Measurements from ENCODE around the gene USP21.
"Not testable (repeated sequence)": the region's sequence is repeated elsewhere in the genome, so short reads cannot be mapped to it uniquely, and the experiment has no call there.

The USP21 gene

DNA sequence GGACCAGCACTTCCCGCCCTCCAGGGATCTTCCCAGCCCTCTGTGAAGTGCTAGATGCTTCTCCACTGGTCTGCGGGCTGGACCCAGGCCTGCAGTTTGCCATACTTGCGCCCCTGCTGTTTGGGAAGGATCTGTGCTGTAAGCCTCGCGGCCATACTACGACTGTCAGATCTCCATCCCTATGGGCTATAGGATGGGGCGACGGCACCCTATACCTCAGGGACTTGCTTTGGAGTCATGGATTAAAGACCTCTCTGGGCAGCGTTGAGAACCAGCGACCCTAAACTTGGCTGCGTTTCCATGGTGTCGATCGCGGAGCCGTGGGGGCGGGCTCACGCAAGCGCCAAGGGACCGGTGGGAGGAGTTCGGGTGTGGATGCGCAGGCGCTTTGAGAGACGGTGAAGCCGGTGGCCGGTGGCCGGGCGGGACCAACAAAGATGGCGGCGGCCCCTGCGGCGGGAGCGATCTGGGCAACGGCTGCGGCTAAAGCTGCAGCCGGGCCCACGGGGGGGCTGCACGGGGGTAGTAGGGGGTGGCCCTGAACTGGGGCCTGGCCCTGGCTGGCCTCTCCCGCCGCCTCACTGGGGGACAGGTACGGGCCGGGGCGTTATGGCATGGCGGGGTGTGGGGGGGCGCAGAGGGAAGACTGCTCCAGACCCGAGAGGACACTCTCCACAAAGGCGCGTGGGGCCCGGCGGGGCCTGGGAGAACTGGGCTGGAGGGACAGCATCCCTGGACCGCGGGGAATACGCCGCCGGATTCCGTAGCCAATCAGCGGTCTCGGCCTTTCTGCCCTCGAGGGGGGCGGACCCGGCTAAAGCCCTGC, at the start of gene USP21:
USP21 (plus strand) TSS at position 414 of the 826 bp plus-strand sequence. CDS start 1,141 bp downstream, outside the sequence.
- FAIRE-seq (no peak), DNase-seq (ENCODE audit: insufficient read length, low spot score) (peak; percentile 88)

GRCh38 chr1:161111117-161111516, 48.2 kb upstream of the USP21 start:
- FAIRE-seq (no peak), DNase-seq (ENCODE audit: insufficient read length, low spot score) (no peak)

GRCh38 chr1:161111527-161111926, 47.8 kb upstream of the USP21 start:
- FAIRE-seq, result no peak
- DNase-seq (ENCODE audit: insufficient read length, low spot score), result no peak

DNA sequence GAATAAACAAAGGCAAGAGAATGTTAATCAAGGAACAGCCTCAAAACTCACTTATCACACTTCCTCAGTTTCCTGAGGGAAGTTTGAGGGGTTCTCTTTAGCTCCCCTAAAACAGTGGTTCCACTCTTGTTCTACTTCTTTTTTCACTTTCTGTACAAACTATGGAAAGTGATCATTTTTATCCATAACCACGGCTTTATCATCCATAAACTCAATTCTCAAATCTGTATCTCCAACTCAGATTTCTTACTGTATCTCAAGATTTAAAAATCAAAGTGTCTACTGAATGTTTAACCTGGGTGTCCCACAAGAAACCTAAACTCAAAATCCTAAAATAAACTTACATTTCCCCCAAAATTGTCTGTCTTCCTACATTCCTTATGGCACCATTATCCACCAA, 45.4 kb upstream of the USP21 start:
- FAIRE-seq (no peak), DNase-seq (ENCODE audit: insufficient read length, low spot score) (no peak)

DNA sequence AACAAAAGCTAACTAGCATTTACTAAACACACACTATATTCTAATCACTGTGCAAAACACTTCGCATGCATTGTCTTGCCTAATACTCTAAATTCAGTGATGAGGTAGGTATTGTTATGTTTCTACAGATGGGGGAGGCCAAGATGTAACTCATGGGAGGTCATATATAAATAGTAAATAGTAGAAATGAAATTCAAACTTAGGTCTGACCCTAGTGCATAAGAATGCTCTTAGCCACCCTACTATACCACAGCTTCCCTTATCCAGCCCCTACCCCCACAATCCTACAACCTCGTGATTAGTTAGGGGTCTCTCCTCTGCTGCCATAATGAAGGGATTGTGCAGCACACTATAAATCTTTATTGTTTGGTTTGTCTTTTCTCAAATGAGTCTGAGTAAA, 44.7 kb upstream of the USP21 start:
- FAIRE-seq (no peak), DNase-seq (ENCODE audit: insufficient read length, low spot score) (no peak)

DNA sequence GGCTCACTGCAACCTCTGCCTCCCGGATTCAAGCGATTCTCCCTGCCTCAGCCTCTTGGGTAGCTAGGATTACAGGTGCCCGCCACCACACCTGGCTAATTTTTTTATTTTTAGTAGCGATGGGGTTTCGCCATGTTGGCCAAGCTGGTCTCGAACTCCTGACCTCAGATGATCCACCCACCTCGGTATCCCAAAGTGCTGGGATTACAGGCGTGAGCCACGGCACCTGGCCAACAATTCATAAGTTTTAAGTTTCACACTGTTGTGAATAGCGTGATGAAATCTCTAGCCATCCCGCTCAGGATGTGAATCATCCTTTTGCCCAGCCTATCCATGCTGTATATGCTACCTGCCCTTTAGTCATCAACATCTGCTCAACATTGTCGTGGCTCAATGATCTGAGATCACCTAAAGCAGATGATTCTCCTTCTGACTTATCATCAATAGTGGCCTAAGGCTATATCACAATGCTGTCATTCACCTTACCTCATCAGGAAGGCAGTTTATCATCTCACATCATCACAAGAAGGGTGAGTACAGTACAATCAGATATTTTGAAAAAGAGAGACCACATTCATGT, 44.1 kb upstream of the USP21 start:
- FAIRE-seq (peak; percentile 16), DNase-seq (ENCODE audit: insufficient read length, low spot score) (peak; percentile 46)

DNA sequence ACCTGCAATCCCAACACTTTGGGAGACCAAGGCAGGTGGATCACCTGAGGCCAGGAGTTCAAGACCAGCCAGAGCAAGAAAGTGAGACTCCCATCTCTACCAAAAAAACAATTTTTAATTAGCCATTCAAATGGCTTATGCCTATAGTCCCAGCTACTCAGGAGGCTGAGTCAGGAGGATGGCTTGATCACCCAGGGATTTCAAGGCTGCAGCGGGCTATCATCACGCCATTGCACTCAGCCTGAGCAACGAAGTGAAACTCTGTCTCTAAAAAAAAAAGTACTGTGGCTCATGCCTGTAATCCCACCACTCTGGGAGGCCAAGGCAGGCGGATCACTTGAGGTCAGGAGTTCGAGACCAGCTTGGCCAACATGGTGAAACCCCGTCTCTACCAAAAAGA, 43.3 kb upstream of the USP21 start:
- not testable (repeated sequence) for DNase-seq (ENCODE audit: insufficient read length, low spot score); FAIRE-seq

DNA sequence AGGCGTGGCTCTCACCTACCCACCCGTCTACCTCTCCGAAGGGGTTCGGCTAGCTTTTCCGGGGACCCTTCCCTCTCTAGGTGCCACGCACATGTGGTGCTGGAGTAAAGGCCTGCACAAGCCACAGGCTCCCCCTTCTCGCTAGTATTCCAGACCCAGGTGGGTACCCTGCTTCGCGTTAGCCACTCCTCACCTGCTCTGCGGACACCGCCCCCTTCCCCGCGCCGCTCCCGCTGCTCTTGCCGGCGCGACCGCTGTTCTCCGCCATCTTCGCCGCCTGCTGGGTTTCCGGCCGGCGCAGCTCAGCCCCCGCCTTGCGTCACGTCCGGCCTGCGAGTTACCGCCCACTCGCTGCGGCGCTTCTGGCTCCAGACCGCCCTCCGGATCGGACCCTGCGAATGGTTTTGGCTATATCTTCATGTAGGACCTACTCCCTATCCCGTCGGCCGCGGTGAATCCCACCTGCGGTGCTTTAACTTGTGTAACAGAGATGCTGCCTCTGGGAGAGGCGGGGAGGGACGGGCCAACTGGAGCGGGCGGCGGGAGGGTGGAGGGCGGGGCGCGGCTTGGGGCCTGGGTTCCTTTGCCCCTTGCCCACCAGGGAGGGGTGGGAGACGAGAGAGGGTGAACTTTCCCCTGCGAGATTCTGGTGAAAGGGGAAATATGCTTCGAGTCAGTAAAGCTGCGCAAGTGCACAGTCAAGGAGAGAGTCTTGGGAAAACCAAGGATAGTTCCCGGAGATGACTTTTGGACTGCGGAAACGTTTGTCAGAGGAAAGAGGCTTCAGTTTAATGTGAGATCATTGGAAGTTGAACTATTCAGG, 41.3 kb upstream of the USP21 start, which contains the start of the genes NIT1 and PFDN2:
NIT1 (plus strand) TSS at position 347 of the 823 bp plus-strand sequence; CDS start at position 419, 72 bp downstream.
PFDN2 (minus strand) TSS at position 279 of the 823 bp plus-strand sequence; CDS start at position 268, 11 bp downstream.
- DNase-seq (ENCODE audit: insufficient read length, low spot score), result peak; percentile 81
- peak; percentile 40 for FAIRE-seq

GRCh38 chr1:161119092-161119903, 40.0 kb upstream of the USP21 start:
- FAIRE-seq (no peak), DNase-seq (ENCODE audit: insufficient read length, low spot score) (peak; percentile 19)

- FAIRE-seq (no peak), DNase-seq (ENCODE audit: insufficient read length, low spot score) (no peak)
Observed at GRCh38 chr1:161121042-161121650, 38.2 kb upstream of the USP21 start.

- DNase-seq (ENCODE audit: insufficient read length, low spot score) (no peak), FAIRE-seq (no peak)
Observed at GRCh38 chr1:161121834-161122233, 37.5 kb upstream of the USP21 start.

DNA sequence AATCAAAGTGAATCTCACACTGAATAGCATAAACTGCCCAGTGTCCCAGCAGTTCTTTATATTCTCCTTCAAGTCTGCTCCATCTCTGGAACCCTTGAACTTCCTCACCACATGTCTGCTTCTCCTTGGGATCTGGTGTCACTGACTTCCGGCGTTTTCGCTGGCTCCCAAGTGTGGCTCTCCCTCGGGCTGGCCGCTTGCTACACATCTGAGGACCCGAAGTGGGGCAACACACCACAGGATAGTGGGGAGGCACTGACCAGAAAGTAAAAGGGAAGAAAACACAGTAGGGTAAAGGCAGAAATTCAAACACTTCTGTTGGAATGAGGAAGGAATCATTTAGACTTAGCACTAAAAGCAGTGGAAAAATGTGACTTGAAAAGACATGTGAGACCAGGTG, 36.3 kb upstream of the USP21 start:
- DNase-seq (ENCODE audit: insufficient read length, low spot score), result no peak
- no peak for FAIRE-seq

GRCh38 chr1:161127649-161128048, 31.7 kb upstream of the USP21 start:
- FAIRE-seq, result no peak
- DNase-seq (ENCODE audit: insufficient read length, low spot score), result no peak

- FAIRE-seq (no peak), DNase-seq (ENCODE audit: insufficient read length, low spot score) (no peak)
Observed at GRCh38 chr1:161128591-161129420, 30.5 kb upstream of the USP21 start.

GRCh38 chr1:161130266-161130665, 29.0 kb upstream of the USP21 start:
- no peak for DNase-seq (ENCODE audit: insufficient read length, low spot score)
- no peak for FAIRE-seq

DNA sequence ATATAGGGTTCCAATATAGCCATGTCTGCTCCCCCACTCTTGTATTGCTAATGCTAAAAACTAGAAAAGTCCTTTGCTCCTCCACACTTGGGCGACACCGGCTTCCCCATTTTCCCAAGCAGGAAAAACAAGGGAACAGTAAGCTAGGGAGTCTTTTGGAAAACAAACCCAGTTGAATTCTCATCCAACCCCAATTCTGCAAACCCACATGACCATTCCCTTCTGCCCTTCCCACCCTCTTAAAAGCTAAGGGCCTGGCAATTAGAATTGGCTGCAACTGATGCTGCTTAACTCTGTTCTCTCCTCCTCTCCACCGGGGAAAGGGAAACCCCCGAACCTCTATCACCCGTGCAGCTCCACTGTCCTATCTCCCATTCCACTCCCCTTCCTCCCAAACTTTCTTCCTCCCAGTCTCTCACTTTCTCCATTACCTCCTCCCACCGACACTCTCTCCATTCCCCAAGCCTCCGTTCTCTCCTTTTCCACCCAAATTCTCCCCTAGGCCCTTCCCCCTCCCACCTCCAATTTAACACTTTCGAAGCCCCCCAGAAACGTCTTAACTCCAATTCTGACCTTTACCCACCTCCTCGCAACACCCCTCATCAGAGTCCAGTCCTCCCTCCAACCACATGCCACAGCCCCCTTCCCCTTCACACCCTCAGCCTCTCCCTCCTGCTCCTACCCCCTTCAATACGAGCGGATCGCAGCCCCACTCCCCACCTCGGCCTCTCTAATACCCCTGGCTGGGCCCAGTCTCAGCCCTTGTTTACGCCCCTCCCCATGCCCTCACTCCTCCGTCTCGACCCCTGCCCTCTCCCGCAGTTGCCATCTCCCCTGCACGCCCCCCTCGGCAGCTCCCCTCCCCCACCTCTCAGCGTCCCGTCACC, 27.5 kb upstream of the USP21 start:
- DNase-seq (ENCODE audit: insufficient read length, low spot score), result no peak
- FAIRE-seq, result no peak

GRCh38 chr1:161132410-161133219, 26.7 kb upstream of the USP21 start, which contains the start of gene DEDD:
Gene DEDD (minus strand): TSS chr1:161132667. CDS start chr1:161124462, 8,205 bp downstream.
- FAIRE-seq (no peak), DNase-seq (ENCODE audit: insufficient read length, low spot score) (peak; percentile 79)

All from HTR-8/SVneo (cell line).